Smooth muscle cell of bladder (primary cell): ENCODE measurements around the gene ALPK1. TPM values are rescaled to one million over a fixed set of nuclear protein-coding genes. Genes with fewer than 3 reads are reported as not detected.

Source experiments
- total RNA-seq: library from RNA; depleted of rRNA; stranded (reverse); fragments of >200 nt; gene quantifications from 2 replicates; pipeline ENCODE4 v1.2.3, GENCODE V29; 2014

Gene ALPK1
- total RNA-seq = 20.3 and 25.7 TPM in 2 replicates

DNA sequence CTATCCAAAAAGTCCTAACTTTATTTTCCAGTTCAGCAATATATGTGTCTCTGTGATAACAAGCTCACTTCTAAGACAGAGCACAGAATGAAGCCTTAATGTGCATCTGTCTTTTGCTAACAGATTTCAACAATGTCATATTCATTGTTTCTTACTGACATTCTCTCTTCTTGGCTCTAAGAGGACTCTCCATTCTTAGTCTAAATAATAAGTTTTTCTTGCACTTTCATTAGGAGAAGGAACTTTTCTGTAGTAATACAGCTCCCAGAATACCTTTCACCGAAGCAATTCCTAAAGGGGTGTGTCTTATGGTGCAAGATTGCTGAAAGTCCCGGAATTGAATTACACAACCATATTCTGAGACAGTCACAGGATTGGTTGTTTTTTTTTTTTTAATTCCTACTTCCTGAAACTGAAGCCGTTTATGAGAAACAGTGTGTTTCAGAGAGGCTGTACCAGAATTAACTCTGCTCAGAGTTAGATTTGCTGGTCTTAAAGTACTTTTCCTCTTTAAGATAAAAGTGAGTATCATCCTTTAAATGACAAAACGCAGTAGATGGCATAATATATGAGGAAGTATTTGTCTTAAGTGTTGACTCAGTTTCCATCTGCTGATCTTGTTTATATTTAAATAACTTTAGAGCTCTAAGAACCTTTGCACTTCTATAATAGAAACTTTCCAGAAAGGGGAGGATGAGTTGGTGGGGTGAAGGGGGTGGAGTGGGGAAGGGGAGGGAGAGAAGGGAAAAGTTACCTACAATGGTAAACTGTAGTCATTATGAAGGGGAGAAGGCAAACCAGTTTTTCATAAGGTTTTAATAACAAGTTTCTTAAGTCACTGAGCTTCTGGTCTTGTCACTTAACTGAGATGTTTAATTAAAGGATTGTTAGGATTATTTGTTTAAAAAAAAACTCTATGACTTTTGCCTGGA lies at the start of gene ALPK1:
TSS of gene ALPK1 (plus strand) at position 421 of the 932 bp plus-strand sequence.

Other genes with a start within 250 kb of the ALPK1 start
- 0.85 and 0.92 TPM in 2 replicates for gene FAM241A, start 151.9 kb upstream of the ALPK1 start, total RNA-seq
- 23.6 and 25.6 TPM in 2 replicates for gene AP1AR, start 65.6 kb upstream of the ALPK1 start, total RNA-seq
- 5.1 and 5.4 TPM in 2 replicates for gene TIFA, start 11.5 kb upstream of the ALPK1 start, total RNA-seq
- not detected in 2 replicates for gene NEUROG2, start 218.8 kb downstream of the ALPK1 start, total RNA-seq